ENCODE results near the gene TRIM40.
"Not testable (repeated sequence)": the region's sequence is repeated elsewhere in the genome, so short reads cannot be mapped to it uniquely, and the experiment has no call there.

The TRIM40 gene

DNA sequence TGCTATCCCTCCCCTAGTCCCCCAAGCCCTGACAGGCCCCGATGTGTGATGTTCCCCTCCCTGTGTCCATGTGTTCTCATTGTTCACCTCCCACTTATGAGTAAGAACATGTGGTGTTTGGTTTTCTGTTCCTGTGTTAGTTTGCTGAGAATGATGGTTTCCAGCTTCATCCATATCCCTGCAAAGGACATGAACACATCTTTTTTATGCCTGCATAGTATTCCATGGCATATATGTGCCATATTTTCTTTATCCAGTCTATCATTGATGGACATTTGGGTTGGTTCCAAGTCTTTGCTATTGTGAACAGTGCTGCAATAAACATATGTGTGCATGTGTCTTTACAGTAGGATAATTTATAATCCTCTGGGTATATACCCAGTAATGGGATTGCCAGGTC, 29.3 kb downstream of the TRIM40 start:
- DNase-seq: not testable (repeated sequence)

DNA sequence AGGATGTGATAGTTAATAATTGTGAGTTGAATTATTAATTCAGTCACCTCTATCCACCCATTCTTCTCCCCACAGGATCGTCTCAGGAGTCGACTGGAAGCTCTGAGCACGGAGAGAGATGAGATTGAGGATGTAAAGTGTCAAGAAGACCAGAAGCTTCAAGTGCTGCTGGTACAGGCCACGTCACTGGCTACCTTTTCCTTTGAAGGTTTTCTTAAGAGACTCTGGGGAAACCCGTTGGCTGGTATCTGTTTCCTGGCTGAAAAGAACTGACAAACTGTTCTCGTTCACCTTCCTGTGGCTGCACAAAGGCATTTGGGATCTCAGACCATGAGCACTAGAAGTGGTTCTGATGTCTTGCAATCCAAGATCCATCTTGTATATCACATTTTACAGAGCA, 31.2 kb downstream of the TRIM40 start:
- no peak for DNase-seq

DNA sequence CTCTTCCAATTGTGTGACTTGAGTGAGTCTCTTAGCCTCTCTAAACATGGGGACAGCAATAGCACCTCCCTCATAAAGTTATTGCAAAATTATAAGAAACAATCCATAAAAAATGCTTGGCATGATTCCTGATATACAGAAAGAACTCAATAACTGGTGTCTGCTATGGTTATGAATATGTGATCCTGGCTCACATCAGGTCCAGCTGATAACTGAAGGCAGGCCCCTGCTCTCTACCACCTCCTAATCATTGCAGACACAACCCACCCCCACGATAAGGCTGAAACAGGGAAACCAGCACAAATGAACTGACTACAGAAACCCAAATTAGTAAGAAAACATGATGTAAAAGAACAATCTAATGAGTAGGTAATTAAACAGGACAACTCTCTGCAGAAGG, 32.8 kb downstream of the TRIM40 start:
- no peak for DNase-seq

DNA sequence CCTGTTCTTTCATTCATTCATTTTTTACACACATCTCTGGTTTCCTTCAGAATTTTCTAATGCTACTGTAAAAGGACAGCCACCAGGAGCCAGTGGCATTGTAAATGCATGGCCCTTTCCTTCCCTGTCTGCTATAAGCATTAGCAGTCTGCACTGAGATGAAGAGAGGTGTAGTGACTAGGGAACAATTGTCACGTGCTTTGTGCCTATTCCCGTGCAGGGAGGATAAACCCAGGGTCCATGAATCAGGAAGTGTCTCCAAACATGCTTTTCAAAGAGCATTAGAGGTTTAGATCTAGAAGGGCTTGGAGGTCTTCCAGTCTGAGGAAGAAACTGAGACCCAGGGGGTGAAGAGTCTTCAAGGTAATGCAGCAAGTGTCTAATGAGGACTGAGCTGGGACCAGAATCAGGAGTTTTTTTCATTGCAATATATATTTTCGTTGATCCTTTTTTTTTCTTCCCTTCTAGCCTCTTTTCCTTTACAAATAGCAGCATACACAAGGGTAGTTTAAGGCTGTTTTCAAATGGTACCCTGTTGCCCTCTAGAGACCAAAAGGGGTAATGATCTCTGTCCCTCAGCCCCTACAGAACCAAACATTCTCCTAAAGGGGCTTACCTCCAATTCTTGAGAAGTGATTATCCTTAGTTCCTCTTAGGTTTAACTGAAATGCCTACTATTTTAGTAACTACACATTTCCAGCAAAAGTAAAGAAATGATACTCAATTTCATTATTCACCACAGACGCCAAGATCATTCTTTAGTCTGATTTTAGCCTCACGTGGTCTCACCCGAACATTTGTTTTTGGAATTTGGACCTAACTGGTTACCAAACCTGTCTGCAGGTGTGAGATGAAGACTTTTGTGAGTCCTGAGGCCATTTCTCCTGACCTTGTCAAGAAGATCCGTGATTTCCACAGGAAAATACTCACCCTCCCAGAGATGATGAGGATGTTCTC, 34.0 kb downstream of the TRIM40 start:
- peak in 1 of 2 donors; percentile 27 for DNase-seq

DNA sequence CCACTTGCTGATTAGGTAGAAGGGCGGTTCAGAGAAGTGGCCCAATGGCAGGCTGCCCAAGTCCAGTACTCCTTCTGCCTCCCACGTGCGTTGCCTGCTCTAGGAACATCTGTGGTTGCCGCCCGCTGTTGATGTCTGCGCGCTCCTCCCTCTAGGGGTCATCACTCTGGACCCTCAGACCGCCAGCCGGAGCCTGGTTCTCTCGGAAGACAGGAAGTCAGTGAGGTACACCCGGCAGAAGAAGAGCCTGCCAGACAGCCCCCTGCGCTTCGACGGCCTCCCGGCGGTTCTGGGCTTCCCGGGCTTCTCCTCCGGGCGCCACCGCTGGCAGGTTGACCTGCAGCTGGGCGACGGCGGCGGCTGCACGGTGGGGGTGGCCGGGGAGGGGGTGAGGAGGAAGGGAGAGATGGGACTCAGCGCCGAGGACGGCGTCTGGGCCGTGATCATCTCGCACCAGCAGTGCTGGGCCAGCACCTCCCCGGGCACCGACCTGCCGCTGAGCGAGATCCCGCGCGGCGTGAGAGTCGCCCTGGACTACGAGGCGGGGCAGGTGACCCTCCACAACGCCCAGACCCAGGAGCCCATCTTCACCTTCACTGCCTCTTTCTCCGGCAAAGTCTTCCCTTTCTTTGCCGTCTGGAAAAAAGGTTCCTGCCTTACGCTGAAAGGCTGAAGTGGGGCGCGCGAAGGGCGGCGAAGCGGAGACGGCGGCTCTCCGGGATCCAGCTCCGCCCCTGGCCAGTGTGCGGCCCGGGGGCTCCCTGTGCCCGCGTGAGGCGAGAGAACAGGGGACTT, 35.9 kb downstream of the TRIM40 start:
- DNase-seq: no peak

DNA sequence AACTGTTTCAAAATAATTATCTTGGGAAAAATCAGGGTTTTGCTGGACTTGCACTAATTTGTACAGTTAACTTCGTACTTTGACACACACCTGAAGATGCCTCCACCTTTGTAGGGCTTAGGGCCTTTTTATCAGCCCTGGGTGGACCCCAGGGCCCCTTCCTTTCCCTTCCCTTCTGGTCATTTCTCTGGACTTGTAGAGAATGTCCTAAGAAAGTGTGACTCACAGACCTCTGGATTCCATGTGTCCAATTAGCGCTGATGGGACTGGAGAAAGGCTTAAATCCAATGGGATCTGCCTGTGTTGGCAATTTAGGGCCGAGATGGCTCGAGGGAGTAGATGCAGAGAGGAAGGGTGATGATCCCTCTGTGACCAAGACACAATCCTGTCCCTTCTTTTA, 36.7 kb downstream of the TRIM40 start:
- no peak for DNase-seq

DNA sequence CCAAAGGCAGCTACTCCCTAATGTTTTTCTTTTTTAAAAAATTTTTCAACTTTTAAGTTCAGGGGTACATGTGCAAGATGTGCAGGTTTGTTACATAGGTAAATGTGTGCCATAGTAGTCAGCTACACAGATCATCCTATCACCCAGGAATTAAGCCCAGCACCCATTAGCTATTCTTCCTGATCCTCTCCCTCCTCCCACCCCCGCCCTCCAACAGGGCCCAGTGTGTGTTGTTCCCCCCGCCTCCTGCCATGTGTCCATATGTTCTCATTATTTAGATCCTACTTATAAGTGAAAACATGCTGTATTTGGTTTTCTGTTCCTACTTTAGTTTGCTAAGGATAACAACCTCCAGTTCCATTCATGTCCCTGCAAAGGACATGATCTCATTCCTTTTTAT, 39.8 kb downstream of the TRIM40 start:
- DNase-seq: no peak

DNA sequence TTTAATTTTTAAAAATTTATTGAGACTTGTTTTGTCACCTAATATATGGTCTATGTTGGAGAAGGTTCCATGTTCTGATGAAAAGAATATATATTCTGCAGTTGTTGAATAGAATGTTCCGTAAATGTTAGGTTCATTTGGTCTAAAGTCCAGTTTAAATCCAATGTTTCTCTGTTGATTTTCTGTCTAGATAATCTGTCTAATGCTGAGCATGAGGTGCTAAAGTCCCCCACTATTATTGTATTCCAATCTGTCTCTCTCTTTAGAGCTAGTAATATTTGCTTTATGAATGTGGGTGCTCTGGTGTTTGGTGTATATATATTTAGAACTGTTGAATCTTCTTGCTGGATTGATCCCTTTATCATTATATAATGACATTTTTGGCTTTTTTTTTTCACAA, 42.9 kb downstream of the TRIM40 start:
- DNase-seq: no peak

DNA sequence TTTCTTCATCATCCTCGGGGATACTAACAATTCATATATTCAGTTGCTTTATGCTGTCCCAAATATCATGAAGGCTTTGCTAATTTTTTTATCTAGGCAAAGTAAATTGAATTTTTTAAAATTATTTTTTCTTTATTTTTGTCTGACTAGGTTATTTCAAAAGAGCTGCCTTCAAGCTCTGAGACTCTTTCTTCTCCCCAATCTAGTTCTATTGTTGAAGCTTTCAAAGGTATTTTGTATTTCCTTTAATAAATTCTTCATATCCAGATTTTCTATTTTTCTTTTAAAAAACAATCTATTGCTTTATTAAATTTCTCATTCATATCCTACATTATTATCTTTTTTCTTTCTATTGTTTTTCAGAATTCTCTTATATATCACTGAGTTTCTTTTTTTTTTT, 44.2 kb downstream of the TRIM40 start:
- no peak for DNase-seq

DNA sequence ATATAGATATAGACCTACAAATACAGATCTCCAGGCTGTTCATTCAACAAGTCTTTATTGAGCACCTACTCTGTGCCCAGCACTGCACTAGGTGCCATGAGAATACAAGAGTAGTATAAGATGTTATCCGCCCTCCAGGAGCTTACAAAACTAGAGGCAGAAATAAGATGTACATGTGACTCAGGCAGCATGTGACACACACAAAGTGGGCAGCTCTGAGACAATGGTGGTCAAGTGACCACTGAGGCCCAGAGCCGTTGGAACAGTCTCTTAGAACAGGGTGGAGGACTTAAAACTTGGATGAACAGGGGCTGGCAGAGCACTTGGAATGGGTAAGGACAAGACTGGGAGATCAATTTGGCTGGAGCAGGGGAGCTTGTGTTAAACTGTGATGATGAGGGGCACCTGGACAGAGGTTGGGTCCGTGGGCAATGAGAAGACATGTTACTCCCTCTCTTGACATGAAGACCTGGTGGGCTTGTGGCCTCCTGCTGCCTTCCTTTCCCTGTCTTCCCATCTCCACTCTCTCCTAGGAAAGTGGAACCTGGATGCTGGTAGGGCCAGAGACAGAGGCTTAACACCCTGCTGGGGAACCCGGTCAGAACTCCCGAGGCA, 48.6 kb downstream of the TRIM40 start:
- DNase-seq: no peak

DNA sequence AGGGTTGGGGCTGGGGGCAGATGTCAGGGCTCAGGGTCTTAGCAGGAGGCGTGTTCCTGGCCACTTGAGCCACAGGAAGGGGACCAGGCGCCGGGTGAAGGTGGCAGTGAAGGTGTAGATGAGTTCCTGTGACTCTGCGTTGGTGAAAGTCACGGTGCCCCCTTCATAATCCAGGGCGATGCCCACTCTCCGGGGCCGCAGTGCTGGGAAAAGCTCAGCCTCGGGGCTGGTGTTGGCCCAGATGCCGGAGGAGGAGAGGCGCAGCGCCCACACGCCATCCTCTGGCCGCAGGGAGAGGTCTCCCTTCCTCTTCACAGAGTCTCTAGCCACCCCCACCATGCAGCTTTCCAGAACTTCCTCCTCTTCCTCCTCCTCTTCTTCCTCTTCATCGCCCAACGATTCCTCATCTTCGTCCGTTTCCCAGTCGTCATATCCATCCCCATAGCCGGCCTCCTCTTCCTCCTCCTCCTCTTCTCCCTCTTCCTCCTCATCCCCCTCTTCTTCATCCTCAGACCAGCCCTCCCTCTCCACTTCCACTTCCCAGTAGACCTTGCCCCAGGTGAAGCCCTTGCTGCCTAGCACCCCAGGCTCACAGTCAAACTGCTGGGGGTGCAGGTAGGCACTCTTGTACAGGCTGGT, 50.0 kb downstream of the TRIM40 start:
- no peak for DNase-seq

DNA sequence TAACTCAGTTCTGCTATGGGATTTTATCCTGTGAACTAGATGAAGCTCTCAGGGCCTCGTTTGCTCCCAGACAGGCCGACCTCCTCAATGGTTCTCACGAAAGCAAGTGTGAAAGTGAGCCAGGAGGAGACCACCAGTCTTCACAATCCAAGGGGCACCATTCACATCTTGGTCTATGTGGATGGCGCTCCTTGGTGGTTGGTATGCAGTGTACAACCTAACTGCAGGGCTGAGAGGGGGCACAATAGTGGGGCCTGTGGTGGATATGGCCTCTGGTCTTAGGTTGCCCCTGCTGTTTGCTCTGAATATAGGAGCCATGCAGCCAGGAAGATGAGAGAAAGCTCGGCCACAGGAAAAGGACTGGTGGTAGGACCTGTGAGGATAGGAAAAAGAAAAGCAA, 52.6 kb downstream of the TRIM40 start:
- no peak for DNase-seq

DNA sequence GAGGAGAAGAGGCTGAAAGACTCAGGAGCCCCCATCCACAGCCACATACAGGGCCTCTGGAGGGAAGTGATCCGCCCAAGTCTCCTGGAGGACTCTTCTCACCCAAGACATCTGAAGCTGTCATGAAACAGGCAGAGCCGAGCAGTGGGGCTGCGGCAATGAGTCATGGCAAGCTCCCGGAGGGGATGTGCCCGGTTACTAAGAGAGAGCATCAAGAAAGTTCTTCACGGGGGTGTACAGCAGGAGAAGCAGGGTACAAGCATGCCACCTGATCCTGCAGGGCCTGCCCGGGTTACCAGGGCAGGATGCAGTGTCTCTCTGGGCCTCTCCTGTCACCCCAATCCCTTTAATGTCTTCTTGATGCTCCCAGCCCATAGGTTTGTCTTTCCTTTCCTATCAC, 56.1 kb downstream of the TRIM40 start:
- no peak for DNase-seq

DNA sequence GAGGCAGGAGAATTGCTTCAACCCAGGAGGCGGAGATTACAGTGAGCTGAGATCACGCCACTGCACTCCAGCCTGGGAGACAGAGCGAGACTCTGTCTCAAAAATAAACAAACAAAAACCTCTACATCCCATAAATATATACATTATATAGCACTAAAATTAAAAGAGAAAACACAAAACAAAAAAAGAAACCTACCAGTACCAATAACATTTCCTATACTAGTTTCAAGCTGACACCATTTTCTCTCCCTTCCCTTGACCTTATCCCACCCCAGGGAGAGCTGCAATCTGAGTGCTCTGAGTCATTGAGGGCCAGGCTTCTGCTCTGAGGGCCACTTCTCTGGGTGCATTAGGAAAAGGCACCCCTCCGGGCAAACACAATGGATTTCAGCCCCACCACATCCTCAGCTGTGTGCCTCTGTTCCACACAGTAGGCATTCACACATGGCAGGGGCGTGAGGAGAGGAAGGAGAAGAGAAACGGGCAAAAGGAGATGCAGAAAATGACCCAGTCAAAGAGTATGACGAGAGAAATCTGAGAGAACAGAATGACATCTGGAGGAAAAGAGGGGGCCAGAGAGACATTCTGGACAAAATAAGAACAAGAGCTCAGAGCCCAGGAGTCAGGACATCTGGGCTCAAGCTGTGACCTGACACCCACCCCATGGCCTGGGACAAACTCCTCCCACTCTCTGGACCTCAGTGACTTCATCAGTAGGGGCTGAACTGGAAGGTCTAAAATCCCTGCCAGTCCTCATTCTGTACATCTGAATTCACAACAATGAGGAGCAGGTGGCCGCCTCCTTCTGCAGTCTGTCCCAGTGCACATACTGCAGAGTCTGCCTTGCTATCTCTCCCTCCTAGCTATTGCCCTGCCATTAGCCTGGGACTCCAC, 59.1 kb downstream of the TRIM40 start:
- no peak for DNase-seq

DNA sequence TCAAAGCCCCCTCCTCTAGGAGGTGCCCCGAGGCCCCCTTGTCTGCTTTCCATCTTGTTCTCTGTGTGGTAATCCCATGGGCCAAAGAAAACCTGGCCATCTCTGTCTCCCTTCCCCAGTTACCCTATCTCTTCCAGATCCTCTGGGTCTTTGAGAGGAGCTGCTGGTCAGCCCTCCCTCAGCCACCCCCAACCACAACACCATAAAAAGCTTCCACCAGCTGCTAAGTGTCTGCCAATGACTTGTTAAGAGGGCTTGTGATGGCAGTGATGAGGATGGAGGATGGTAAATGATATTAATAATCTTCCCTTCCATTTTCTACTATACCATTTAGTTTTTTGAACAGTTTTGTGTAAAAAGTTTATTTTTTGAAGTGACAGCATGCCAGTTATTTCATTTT, 60.0 kb downstream of the TRIM40 start:
- no peak for DNase-seq

DNA sequence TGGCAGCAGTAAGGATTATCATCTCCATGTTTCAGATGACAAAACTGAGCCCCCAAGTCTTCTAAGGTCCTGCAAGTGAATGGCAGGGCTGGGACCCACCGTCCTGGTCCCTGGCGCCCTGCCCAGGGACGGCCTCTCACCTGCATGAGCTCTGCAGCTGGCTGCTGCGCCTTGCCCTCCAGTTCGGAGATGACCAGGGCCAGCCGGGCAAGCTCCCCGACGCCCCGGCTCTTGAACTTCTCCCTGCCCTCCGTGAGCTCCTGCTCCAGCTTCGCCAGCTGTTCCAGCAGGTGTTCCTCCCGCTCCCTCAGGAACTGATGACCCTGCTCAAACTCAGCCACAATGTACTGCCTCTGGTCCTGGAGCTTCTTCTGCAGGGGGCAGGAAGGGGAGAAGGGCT, 60.4 kb downstream of the TRIM40 start:
- no peak for DNase-seq
